NCI-H69 (cell line): ENCODE results near the gene HLA-C.
"Not testable (repeated sequence)": the region's sequence is repeated elsewhere in the genome, so short reads cannot be mapped to it uniquely, and the experiment has no call there.

Source experiments
- DNase-seq: peaks from one replicate; lab custom pipeline; 2025; lab: John Stamatoyannopoulos, UW

HLA-C gene

GRCh38 chr6:31271641-31272357, at the start of gene HLA-C:
TSS of gene HLA-C (minus strand) at chr6:31272092. CDS start at chr6:31272071, 21 bp downstream.
- DNase-seq = peak; percentile 91

- no peak for DNase-seq
Observed at GRCh38 chr6:31321005-31321707, 49.3 kb upstream of the HLA-C start.

GRCh38 chr6:31317036-31317435, 45.1 kb upstream of the HLA-C start:
- no peak for DNase-seq

DNA sequence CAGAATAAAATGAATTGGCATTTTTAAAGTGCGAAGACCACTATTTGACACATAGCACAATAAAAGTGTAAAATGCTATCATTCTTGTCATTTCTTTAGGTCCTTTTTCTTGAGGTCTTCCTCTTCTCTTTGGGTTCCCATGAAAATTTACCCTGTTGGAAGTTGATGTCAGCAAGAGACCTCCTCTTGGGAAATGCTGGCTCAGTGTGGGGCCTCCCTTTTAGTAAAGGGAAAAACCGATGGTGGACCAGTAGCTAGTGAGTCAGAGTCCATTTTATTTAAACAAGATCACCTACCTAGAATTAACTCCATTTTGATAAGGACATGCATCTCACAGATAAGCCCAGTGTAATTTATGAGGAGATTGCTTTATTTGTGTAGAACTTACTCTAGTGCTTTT, 37.7 kb upstream of the HLA-C start:
- no peak for DNase-seq

- DNase-seq = no peak
Observed at GRCh38 chr6:31308845-31309175, 36.9 kb upstream of the HLA-C start.

DNA sequence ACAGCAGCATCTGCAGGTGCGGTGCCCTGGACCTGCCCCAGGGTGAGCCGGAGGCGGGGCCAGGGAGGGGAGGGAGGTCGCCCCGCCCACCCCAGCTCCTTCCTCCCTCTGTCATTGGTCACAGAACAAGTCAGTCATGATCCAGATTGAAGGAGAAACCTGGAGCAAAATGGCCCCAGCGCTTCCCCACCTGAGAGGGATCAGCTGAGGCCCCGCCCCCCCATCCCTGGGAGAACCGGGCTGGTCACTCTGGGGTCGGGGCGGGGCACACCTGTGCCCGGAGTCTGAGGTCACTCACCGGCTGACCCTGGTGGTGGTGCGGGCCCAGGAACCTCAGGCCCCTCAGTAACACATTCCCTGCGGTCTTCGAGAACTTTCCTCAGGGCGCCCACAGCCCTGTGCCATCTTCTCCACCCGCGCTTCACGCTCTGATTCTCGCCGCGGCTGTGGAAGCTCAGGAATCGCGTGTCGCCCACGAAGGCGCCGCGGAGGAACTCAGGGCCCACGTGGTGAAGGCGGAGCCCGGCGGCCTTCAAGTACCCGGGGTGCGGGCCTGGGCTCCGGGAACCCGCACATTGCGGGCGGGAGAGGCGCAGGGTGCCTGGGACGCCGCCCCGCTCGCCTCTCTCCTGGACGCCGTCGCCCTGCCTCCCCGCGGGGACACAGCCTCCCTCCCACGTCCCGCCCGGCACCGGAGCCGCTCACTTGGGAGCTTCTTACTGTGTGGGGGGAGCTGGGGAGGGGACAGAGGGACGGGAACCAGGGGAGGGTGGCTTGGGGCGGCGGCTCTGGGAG, 36.4 kb upstream of the HLA-C start:
- DNase-seq = no peak

DNA sequence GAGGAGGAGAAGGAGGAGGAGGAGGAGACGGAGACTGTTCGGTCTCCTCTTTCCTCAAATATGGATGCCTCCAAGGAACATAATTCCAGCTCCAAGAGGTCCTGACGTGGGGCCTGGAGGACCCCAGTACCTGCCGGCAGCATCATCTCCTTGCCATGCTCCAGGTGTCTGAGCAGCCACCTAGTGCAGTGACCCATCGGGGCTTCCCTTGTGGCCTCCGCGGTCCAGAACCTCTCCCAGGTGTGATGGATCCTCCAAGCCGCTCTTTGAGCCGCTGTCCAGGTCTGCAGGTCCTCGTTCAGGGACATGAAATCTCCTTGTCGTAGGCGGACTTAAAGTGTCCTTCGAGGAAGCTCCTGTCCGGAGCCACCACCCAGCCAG, 35.8 kb upstream of the HLA-C start:
- no peak for DNase-seq

DNA sequence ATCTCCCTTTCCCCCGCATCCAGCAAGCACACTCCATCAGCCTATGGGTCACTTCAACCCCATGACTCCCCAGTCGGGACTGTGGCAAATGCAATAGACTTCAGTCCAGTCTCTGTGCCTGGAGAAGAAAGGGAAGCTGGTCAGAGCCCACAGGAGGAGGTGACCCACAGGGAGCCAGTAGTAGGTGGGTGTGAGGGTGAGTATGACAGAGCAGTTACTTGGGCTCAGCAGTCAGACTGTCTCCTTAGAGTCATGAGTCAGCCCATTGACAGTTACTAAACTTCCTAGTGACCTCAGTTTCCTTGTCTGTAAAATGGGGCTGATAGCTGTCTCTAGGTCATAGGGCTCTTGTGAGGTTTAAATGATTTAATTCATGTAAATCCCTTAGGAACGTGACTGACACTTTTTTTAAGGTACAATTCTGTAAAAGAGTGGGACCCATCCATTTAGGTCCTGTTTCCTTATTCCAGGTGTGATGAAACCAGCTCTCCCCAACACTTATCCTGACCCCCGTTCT, 33.9 kb upstream of the HLA-C start:
- DNase-seq = no peak

DNA sequence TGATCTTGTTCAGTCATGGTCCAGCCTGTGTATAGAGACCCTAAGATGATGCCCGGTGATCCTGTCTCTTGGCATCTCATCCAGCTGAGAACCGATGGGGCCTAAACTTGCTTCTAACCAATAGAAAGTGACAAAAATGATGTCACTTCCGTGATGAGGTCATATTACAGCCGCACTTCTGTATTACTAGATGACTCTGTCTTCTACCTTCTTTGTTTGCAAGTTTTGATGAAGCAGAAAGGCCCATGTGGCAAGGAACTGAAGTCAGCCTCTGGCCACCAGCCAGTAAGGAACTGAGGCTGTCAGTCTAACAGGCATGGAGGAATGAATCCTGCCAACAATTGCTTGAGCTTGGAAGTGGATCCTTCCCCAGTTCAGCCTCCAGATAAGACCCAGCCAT, 32.8 kb upstream of the HLA-C start:
- DNase-seq = no peak

GRCh38 chr6:31300797-31301196, 28.9 kb upstream of the HLA-C start:
- DNase-seq = no peak

DNA sequence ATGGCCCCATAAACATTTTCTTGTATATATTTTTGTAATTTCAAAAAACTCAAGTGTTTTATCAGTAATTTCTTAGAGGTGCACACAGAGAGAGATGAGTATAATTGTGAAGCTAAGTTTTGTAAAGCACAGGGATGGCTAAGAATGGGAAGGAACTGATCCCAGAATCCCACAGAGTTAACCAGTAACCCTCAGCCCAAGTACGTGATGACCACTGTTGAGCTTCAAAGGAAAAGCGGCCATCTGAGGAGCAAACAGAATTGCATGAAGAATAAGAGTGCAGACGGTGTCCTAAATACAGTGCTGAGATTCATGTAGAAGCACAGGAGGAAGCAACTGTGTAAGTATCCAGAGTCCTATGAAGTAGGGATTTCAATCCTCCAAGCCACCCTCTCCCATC, 28.1 kb upstream of the HLA-C start:
- no peak for DNase-seq

- no peak for DNase-seq
Observed at GRCh38 chr6:31299511-31299910, 27.6 kb upstream of the HLA-C start.

DNA sequence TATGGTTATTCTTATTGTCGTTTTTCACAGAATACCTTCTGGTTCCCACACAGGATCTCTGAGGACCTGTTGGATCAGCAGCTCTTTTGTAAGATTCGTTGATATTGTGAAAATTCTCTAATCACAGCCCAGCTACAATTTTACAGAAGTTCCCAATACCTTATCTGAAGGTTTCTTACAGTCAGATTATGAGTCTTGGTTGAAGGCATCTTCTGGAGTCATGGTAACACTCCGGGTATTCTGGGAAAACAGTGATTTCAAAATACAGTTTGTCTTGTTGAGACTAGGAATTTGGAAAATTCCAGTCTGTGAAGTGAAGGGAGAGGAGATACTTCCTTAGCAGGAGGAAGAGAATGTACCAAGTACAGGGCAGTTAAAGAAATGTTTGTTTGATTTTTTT, 22.2 kb upstream of the HLA-C start:
- no peak for DNase-seq

- DNase-seq = no peak
Observed at GRCh38 chr6:31293343-31293742, 21.5 kb upstream of the HLA-C start.

DNA sequence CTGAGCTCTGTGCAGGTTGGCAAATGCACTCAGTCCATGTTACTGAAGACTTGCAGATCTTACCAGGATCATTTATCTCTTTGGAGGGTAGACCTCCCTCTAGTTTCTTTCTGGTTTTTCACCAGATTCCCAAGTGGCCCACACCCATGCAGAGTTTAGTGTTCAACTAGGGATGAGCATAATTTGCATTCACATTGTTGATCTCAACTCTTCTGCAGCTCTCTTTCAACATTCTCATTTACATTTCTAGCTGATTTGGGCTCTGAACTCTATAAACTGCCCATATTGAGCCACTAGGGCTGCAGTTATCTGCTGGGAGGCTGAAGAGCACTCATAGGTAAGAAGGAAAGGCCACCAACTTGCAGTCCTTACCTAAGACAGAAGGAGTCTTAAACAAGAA, 17.9 kb upstream of the HLA-C start:
- no peak for DNase-seq

DNA sequence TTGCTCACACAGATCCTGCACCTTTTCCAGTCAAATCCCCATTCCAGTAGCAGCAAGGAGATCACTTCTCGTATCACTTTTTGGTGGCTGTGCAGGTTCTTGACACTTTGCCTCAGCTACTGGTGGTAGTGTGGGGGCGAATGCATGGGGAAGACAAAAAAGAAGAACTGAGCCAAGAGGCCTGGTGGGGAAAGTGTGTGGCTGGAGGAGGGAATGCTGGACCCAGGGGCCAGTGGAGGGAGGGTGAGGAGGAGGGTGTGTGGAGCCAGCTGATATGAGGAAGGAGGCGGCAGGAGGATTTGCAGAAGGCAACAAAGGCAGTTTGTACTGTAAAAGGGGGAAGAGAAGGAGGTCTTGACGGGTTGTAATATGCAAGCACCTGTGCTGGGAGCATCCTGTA, 15.7 kb upstream of the HLA-C start:
- no peak for DNase-seq

DNA sequence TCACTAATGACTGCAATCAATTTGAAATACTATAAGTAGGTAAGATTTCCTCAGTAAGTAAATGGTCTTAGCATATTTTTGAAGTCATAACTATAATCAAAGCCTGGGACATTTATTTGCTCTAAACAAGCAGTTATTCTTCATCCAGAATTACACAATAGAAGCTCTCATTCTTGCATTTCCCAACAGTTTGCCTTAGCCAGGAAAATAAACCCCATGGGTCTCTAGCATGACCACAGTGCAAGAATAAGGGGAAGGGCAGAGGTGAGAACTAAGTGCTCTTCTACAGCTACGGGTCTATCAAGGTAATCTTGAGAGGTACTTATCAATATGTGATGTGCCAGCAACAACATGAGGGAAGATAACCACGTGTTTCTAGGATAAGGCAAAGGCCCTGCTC, 14.1 kb upstream of the HLA-C start:
- no peak for DNase-seq

DNA sequence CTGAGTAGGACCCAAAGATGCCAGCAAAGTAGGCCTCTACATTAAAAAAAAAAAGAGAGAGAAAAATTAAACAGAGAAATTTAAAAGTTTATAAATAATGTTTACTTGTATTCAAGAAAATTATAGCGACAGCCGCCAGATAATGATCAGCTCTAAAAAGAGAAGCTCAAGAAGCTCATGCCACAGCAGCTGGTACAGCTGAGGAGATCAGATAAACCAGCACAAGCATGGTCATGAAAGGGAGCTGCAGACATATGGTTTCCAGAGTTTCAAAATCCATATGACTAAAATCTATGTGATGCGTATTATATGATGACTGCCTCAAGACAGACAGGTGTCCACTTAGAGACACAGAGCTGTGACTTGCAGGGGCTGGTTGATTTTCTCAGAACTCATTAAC, 13.6 kb upstream of the HLA-C start:
- DNase-seq = no peak

DNA sequence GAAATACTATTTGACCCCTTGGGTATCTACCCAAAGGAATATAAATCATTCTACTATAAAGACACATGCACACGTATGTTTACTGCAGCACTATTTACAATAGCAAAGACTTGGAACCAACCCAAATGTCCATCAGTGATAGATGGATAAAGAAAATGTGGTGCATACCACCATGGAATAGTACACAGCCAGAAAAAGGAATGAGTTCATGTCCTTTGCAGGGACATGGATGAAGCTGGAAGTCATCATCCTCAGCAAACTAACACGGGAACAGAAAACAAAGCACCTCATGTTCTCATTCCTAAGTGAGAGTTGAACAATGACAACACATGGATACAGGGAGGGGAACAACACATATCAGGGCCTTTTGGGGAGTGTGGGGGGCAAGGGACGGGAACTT, 7.8 kb upstream of the HLA-C start:
- DNase-seq = not testable (repeated sequence)

DNA sequence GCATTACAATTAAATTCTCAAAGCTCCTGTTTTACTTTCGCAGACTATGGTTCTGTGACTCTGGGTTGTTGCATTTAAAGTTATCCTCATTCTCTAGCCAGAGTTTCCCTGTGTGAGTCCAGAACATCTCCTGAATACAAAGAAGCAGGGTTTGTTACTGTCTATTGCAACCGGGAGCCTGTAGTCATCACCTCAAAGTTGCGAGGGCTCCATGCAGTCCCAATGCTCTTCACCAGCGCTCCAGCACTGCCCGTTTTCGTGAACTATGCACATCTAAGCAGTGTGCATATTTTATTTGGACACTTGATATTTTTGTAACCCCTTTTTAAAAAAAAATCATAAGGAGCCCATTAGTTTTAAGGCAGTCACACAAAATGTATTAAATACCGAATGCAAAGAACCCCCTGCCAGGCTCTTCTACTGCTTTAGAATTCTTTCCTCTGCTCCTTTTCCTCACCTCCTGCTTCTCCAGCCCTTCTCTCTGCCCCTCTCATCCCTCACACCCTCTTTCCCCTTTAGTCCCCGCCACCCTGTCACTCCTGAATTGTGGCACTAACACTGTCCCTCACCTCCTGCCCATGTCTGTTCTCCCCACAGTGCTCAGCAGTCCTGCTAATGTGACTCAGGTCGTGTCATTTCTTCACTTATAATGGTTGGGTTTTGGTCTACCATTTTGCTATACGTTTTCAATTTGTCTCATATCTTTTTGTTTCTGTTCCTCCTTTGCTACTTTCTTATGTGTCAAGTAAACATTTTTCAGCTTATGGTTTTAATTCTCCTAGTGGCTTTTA, 1.1 kb upstream of the HLA-C start:
- no peak for DNase-seq

DNA sequence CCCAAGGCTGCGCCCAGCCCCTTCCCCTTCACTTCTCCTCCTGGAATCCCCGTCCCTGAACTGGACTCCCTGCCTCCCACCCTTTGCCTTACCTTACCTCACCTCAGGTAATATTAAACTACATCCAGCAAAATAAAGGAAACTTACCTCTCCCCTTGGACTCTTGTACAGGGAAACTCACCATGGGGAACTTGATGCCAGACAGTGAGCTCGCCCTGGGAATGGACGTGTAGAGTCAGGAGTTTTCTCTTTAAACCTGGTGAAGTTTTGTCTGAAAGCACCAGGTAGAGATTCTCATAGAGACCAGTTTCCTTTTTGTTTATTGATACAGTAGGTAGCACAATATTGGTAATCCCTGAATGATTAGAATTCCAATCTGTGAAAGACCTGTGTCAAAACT, 544 bp upstream of the HLA-C start:
- no peak for DNase-seq
